IPS-15b (cell line): ENCODE results near the gene TOMM20.
"Not testable (repeated sequence)": the region's sequence is repeated elsewhere in the genome, so short reads cannot be mapped to it uniquely, and the experiment has no call there.

Source experiments
- H3K27me3 ChIP-seq: one replicate; pipeline ENCODE4 v1.6.1; 2013; ENCODE audit warnings: low read length; ENCODE audit not compliant: control insufficient read depth, insufficient read depth
- H3K36me3 ChIP-seq: one replicate; pipeline ENCODE4 v1.6.1; 2013; ENCODE audit warnings: low read length; ENCODE audit not compliant: control insufficient read depth, insufficient read depth
- H3K4me1 ChIP-seq: one replicate; pipeline ENCODE4 v1.6.1; 2013; ENCODE audit warnings: mild to moderate bottlenecking, low read length; ENCODE audit not compliant: control insufficient read depth, insufficient read depth
- H3K4me3 ChIP-seq: one replicate; pipeline ENCODE4 v1.5.1; 2013; ENCODE audit warnings: low read depth, low read length
- H3K9ac ChIP-seq: one replicate; pipeline ENCODE4 v1.6.1; 2013; ENCODE audit warnings: low read depth, mild to moderate bottlenecking, low read length
- H3K9me3 ChIP-seq: one replicate; pipeline ENCODE4 v1.6.1; 2013; ENCODE audit warnings: mild to moderate bottlenecking, low read length; ENCODE audit not compliant: control insufficient read depth, insufficient read depth

Gene TOMM20

DNA sequence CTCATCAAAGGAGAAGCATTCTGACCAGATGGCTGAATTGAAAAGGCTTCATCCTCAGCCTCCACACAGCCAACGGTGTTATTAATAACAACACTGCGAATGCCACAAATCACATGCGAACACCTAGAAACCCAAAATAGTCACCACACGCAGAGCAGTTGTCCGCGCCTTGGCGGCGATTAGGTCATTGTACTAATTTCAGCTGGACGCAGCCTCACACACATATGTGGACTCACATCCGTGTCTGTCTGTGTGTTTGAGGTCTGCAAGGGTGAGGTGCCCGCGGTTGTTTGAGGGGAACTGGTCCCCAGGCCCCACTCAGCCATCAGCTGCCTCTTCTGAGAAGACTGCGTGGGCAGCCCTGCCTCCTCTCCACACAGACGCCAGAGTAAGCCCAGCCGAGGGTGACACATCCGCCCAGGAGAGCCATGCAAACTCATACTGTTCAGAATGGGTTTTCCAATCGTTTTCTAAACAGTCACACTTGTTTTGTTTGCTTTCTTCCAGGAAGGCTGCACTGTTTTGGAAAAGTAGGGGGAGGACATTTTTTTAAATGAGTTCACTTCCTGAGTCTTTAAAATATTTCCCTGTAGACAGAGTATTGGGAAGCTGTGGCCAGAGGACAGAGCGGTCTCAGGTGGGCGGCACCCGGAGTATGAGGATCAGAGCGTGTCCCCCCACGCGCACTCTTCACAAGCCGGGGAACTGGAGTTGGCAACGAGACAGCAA is 53.4 kb downstream of the TOMM20 start:
- Histone ChIP-seq H3K4me3 (no peak overlapping the region), H3K9ac (no peak overlapping the region), H3K9me3 (no peaks in the 10 kb centered on the region), H3K36me3 (no peaks in the 10 kb centered on the region), H3K4me1 (no peaks in the 10 kb centered on the region), H3K27me3 (no peaks in the 10 kb centered on the region)

DNA sequence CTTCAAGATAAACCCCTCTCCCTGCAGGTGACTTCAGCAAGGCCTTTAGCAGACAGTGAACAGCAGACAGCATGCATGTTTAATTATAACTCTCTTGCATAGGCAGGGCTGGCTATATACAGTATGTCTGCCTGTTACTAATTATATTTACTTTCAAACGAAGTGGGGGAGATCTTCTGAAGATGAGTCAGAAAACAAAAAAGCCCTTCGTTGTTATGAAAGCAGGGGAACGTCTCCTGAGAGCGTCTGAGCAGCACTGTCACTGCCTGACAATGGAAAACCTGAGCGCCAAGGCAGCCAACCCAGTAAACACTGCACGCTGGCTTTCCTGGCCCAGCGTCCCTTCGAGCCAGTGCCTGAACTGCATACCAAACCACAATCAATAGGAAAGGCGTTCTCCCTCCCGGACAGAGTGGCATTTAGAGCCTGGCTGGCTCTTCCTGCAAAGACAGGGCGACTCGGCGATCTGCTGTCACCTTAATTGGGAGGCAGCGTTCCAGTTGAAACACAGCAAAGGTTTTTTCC is 54.1 kb downstream of the TOMM20 start:
- H3K9ac ChIP-seq = no peak overlapping the region
- no peaks in the 10 kb centered on the region for H3K36me3 ChIP-seq
- H3K4me1 ChIP-seq = no peaks in the 10 kb centered on the region
- H3K27me3 ChIP-seq = no peaks in the 10 kb centered on the region
- H3K4me3 ChIP-seq = no peak overlapping the region
- H3K9me3 ChIP-seq = no peaks in the 10 kb centered on the region

DNA sequence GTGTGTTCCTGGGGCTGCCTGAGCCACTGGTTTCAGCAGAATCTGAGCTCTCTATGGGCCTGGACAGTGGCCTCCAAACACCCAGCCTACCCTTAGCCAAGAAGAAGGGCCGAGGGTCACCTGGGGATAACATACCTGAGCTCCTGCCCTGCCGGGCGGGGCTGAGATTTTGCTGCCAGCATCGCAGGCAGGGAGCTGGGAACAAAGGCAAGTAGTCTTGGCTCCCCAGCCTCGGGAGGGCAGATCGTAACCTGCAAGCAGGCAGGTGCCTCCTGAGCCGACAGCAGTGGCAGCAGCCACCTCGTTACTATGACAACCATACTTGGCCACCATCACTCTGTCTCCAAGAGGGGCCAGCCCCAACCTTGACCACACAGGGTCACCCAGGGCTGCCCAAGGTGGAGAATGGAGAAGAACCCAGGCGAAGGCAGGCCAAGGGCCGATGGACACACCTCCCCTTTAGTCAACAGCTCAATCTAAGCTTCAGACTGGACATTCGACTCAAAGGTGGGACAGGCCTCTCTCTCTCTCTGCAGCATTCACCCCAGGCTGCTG is 54.6 kb downstream of the TOMM20 start:
- no peaks in the 10 kb centered on the region for H3K27me3 ChIP-seq
- no peak overlapping the region for H3K4me3 ChIP-seq
- no peaks in the 10 kb centered on the region for H3K4me1 ChIP-seq
- no peak overlapping the region for H3K9ac ChIP-seq
- H3K36me3 ChIP-seq = no peaks in the 10 kb centered on the region
- H3K9me3 ChIP-seq = no peaks in the 10 kb centered on the region

DNA sequence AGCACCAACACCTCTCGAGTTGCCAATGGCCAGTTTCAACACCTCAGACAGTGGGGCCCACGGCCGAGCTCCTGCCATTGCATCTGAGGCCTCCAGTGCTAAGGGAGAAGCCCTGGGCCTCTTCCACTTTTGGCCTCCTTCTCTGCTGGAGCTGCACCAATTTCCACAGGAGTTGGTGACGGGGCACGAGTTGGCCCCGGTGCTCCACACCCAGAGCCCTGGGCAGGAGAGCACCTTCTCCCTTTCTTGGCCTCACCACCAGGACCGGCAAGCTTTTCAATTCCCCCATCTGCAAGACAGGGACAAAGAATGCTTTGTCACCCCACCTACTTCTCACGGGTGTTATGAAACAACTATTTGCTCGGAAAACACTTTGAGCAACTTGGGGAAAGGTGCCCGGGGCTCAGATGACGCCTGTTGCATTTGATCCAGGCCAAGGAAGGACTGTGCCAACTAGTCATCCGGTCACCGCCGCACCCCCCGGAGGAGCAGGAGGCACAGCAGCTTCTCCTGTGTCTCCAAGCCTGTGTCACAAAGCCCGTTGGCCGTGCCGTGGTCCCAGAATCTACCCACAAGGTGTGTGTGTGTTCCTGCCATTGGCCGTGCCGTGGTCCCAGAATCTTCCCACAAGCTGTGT is 55.2 kb downstream of the TOMM20 start:
- no peaks in the 10 kb centered on the region for H3K9me3 ChIP-seq
- no peak overlapping the region for H3K9ac ChIP-seq
- H3K4me3 ChIP-seq = no peak overlapping the region
- no peaks in the 10 kb centered on the region for H3K27me3 ChIP-seq
- no peaks in the 10 kb centered on the region for H3K4me1 ChIP-seq
- H3K36me3 ChIP-seq = no peaks in the 10 kb centered on the region

DNA sequence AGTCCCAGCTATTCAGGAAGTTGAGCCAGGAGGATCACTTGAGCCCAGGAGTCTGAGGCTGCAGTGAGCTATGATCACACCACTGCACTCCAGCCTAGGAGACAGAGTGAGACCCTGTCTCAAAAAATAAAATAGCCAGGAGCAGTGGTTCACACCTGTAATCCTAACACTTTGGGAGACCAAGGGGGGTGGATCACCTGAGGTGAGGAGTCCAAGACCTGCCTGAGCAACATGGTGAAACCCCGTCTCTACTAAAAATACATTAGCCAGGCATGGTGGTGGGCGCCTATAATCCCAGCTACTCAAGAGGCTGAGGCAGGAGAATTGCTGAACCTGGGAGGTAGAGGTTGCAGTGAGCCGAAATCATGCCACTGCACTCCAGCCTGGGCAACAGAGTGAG is 56.1 kb downstream of the TOMM20 start:
- H3K4me3 ChIP-seq, H3K9me3 ChIP-seq, H3K36me3 ChIP-seq, H3K4me1 ChIP-seq, H3K27me3 ChIP-seq, H3K9ac ChIP-seq: not testable (repeated sequence)

DNA sequence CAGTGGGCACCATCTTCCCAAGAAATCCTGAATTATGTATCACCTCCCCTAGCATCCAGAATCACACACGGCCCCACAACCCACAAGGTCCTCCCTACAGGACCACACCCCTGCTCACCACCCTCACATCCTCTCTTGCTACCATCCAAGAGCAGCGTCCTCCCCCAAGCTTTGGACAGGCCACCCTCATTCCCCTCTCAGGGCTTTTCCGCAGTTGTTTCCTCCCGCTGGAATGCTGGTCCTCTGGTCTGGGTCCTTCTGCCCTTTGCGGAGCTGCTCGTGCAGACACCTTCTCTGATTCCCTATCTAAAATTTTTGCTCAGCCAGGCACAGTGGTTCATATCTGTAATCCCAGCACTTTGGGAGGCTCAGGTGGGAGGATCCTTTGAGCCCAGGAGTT is 56.5 kb downstream of the TOMM20 start:
- Histone ChIP-seq H3K4me1 (no peaks in the 10 kb centered on the region), H3K9me3 (no peaks in the 10 kb centered on the region), H3K27me3 (no peaks in the 10 kb centered on the region), H3K9ac (no peak overlapping the region), H3K36me3 (no peaks in the 10 kb centered on the region), H3K4me3 (no peak overlapping the region)

DNA sequence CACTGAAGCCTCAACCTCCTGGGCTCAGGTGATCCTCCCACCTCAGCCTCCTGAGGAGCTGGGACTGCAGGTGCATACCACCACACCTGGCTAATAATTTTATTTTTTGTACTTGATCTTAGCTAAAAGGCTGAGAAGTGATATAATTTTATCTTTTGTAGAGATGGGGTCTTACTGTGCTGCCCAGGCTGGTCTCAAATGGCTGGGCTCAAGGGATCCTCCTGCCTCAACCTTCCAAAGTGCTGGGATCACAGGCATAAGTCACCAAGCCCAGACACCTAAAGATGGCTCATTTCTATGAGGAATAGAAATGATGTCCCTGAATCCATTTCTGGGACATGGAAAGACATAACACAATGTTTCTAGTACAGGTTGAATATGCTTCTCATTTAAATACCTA is 57.8 kb downstream of the TOMM20 start:
- Histone ChIP-seq H3K9ac (no peak overlapping the region), H3K9me3 (no peaks in the 10 kb centered on the region), H3K36me3 (no peaks in the 10 kb centered on the region), H3K4me3 (no peak overlapping the region), H3K4me1 (no peaks in the 10 kb centered on the region), H3K27me3 (no peaks in the 10 kb centered on the region)

DNA sequence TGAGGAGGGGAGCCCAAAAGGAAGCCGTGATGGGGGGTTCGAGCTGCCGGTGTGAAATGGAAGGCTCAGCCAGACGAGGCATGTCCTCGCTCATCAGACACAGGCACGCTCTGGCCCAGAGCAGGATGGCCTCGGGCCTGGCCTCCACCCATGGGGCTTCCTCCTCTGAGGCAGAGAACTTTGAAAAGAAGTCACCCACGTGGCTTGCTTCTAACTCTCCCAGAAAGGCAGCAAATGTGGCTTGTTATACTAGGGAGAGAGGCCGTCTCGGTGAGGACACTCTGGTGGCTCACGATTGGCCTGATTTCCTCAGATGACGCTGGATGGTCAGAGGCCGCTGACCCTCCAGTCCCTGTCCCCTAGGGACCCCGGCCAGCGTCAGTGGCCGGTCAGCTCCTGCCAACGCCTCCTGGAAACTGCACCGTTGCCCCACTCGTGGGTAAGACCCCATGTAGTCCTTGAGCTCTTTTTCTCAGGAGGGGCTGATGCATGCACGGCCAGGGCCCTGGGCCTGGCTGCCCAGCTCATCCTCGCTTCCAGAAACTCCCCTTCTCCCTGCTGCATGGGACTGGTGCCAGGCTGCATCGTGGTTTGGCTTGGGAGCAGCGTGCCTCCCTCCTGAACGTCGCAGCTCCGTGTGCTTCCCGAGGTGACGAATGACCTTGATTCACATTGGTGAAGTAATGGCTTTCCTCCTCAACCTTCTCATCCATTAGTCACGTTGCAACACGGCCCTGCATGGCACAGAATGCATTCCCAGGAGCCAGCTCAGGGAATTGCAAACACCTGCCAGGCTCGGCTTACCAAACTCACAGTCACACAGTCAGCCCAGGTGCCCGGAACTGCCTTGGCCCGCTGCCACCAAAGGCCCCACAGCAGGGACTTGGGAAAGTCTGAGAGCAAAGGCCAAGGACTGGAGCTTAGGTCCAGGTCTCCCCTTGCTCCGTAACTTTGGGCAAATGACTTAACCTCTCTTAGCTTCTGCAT is 58.8 kb downstream of the TOMM20 start:
- Histone ChIP-seq H3K9me3 (no peaks in the 10 kb centered on the region), H3K4me3 (no peak overlapping the region), H3K36me3 (no peaks in the 10 kb centered on the region), H3K27me3 (no peaks in the 10 kb centered on the region), H3K9ac (no peak overlapping the region), H3K4me1 (no peaks in the 10 kb centered on the region)

DNA sequence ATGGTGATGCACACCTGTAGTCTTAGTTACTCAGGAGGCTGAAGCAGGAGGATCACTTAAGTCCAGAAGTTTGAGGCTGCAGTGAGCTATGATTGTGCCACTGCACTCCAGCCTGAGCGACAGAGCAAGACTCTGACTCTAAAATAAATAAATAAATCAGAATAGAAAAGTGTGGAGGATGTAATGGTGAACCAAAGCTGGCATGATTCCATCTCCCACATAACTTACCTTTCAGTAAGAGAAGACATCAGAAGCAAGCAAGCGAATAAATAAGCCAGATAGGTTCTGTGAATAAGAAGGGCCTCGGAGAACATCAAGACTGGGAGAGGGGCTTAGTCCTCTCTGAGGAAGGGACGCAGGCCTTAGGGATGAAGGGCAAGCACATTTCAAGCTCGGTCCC is 59.5 kb downstream of the TOMM20 start:
- H3K9ac ChIP-seq = no peak overlapping the region
- no peaks in the 10 kb centered on the region for H3K36me3 ChIP-seq
- H3K9me3 ChIP-seq = no peaks in the 10 kb centered on the region
- no peaks in the 10 kb centered on the region for H3K27me3 ChIP-seq
- no peaks in the 10 kb centered on the region for H3K4me1 ChIP-seq
- H3K4me3 ChIP-seq = no peak overlapping the region

DNA sequence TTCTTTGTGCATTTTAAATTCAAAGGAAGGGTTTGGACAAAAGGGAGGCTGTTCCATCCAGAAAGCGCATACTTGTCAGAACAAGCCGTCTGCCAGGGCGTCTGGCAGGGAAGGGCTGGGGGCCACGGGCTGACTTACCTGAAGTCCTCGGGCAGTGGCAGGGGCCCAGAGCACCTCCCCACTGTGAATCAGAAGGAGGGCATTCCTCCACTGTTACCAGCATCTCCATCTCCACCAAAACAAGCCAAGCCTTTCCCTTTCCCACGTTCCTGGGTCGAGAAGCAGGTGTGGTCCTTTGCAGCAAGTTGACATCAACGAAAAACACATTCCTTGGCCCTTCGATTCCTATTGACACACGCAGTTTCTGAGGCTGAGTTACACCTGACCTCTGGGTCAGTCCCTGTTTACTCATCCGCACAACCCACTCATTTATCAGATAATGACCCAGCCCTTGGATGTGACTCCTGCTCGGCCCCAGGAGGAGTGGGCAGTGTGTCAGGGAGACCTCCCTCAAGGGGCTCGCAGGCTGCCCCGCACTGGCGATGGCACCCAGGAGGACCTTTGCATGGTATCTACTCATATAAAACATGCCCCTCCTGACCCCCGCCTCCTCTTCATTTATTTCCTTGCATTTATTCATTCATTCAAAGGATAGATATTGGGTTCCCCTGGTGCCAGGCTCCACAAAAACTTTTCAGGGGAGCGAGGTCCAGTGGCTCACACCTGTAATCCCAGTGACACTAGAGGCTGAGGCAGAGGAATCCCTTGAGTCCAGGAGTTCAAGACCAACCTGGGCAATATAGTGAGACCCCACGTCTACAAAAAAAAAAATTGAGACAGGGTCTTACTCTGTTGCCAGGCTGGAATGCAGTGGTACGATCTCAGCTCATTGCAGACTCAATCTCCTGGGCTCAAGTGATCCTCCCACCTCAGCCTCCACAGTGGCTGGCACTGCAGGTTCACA is 60.2 kb downstream of the TOMM20 start:
- no peaks in the 10 kb centered on the region for H3K9me3 ChIP-seq
- H3K36me3 ChIP-seq = no peaks in the 10 kb centered on the region
- no peak overlapping the region for H3K9ac ChIP-seq
- no peaks in the 10 kb centered on the region for H3K27me3 ChIP-seq
- no peaks in the 10 kb centered on the region for H3K4me1 ChIP-seq
- no peak overlapping the region for H3K4me3 ChIP-seq
